ENCODE measurements around the gene C5.

- TF ChIP-seq RXRA (IDR thresholded peaks at IDR 0.05; ENCODE audit: borderline replicate concordance, low read depth) (no peak), SIN3A (IDR thresholded peaks at IDR 0.05; ENCODE audit: borderline replicate concordance, low read depth, low read length) (no peak), EP300 (IDR thresholded peaks at IDR 0.05; ENCODE audit: borderline replicate concordance in 1 of 2, low read depth in 1 of 2, low read length in 1 of 2) (no peak), CTCF (IDR thresholded peaks at IDR 0.05) (peak; percentile 39), MAX (IDR thresholded peaks at IDR 0.05; ENCODE audit: low read depth) (no peak), EZH2phosphoT487 (IDR thresholded peaks at IDR 0.05; ENCODE audit: borderline replicate concordance, low read depth) (no peak), RFX5 (IDR thresholded peaks at IDR 0.05; ENCODE audit: low read length) (no peak), FOXJ3 (CRISPR knock-in tag; IDR thresholded peaks at IDR 0.05) (no peak), NFIC (IDR thresholded peaks at IDR 0.05; ENCODE audit: borderline replicate concordance) (no peak), TCF12 (IDR thresholded peaks at IDR 0.05) (no peak), SMC3 (IDR thresholded peaks at IDR 0.05; ENCODE audit: low read depth, low read length) (no peak), POLR2AphosphoS5 (IDR thresholded peaks at IDR 0.05; ENCODE audit: low read depth, low read length) (no peak), RCOR1 (IDR thresholded peaks at IDR 0.05; ENCODE audit: low read length) (no peak)
Observed at GRCh38 chr9:121023064-121023463, 27.0 kb downstream of the C5 start.

All from SK-N-SH (cell line).